B cell (primary cell): ENCODE data around the gene PRM2. TPM values are rescaled to one million over a fixed set of nuclear protein-coding genes. Genes with fewer than 3 reads are reported as not detected.
A peak's percentile ranks its signal among the peaks of the same experiment; 100 is the strongest.

ENCODE experiments used
- ATAC-seq: fragments of 200-7000 bp; cut with Tn5 transposase; one replicate; pipeline ENCODE4 v1.10.0; 2021; ENCODE audit warnings: low read depth, mild to moderate bottlenecking, moderate number of reproducible peaks, moderate library complexity
- CTCF ChIA-PET: fragments of 350-600 bp; sonication (Branson Sonifier 250); formaldehyde crosslinking; loops from one replicate; lab custom pipeline; 2021; ENCODE audit warnings: antibody characterized with exemption, inconsistent platforms; lab: Charles Lee
- POLR2A ChIA-PET: fragments of 350-600 bp; sonication (Branson Sonifier 250); formaldehyde crosslinking; loops from one replicate; lab custom pipeline; 2021; ENCODE audit warnings: antibody characterized with exemption; lab: Charles Lee
- DNase-seq: peaks from one replicate; pipeline ENCODE4 v3.0.0; 2013
- H2AFZ ChIP-seq: 2 replicates; pipeline ENCODE4 v1.6.1; 2012; ENCODE audit warnings: mild to moderate bottlenecking, low read depth, low read length; ENCODE audit not compliant: insufficient read depth, poor library complexity, severe bottlenecking
- H3K27ac ChIP-seq, 2 donors: 1 replicate in 1 of 2; 2 replicates in 1 of 2; pipeline ENCODE4 v1.5.1; 2012 to 2013; ENCODE audit warnings: low read length in 2 of 2, mild to moderate bottlenecking in 2 of 2, moderate library complexity in 1 of 2
- H3K27me3 ChIP-seq, 4 experiments: fragments of 200-600 bp in 1 of 4; sonication (generic) in 1 of 4; replicated peaks in 1 of 4; 1 replicate in 2 of 4; 2 replicates in 2 of 4; pipeline versions ENCODE4 v1.6.1 to v1.7.0; 2013 to 2016; ENCODE audit warnings: low read length in 3 of 4, mild to moderate bottlenecking in 2 of 4, mixed read lengths in 1 of 4, moderate library complexity in 1 of 4; ENCODE audit not compliant: insufficient read depth in 4 of 4, control insufficient read depth in 3 of 4; ENCODE audit errors: control extremely low read depth in 1 of 4
- H3K36me3 ChIP-seq, 2 experiments: replicated peaks in 1 of 2; 1 replicate in 1 of 2; 2 replicates in 1 of 2; pipeline versions ENCODE4 v1.6.1 to v1.7.1; 2013; ENCODE audit warnings: low read length in 1 of 2; ENCODE audit not compliant: insufficient read depth in 2 of 2, control insufficient read depth in 1 of 2; ENCODE audit errors: control extremely low read depth in 1 of 2, extremely low read depth in 1 of 2
- H3K4me1 ChIP-seq, 2 donors: fragments of 200-600 bp in 1 of 2; sonication (generic) in 1 of 2; 1 replicate in 1 of 2; 2 replicates in 1 of 2; pipeline versions ENCODE4 v1.5.1 to v1.6.1; 2013 to 2017; ENCODE audit warnings: low read length in 2 of 2; ENCODE audit not compliant: control insufficient read depth in 2 of 2, insufficient read depth in 2 of 2
- H3K4me2 ChIP-seq: replicated peaks from 2 replicates; pipeline ENCODE3; 2012; ENCODE audit warnings: mild to moderate bottlenecking, low read depth, low read length; ENCODE audit not compliant: poor library complexity, severe bottlenecking
- H3K4me3 ChIP-seq, 5 experiments: fragments of 200-600 bp in 1 of 5; sonication (generic) in 1 of 5; 1 replicate in 3 of 5; 2 replicates in 2 of 5; pipeline versions ENCODE4 v1.5.1 to v1.7.0; 2011 to 2016; ENCODE audit warnings: low read length in 4 of 5, mild to moderate bottlenecking in 4 of 5, low read depth in 2 of 5, control low read depth in 1 of 5, moderate library complexity in 1 of 5; ENCODE audit not compliant: insufficient read depth in 1 of 5; ENCODE audit errors: control extremely low read depth in 1 of 5, extremely low read depth in 1 of 5
- H3K79me2 ChIP-seq: fragments of 200-600 bp; sonication (generic); one replicate; pipeline ENCODE4 v1.6.0; 2016; ENCODE audit warnings: low read length; ENCODE audit not compliant: control insufficient read depth, insufficient read depth
- H3K9ac ChIP-seq: fragments of 200-600 bp; sonication (generic); 2 replicates; pipeline ENCODE4 v1.6.1; 2017; ENCODE audit warnings: mild to moderate bottlenecking, low read length, moderate library complexity
- H3K9me3 ChIP-seq, 3 donors: one replicate each; pipeline versions ENCODE4 v1.6.1 to v1.7.1; 2013; ENCODE audit warnings: low read length in 2 of 3; ENCODE audit not compliant: control insufficient read depth in 2 of 3, insufficient read depth in 1 of 3; ENCODE audit errors: control extremely low read depth in 1 of 3
- H4K20me1 ChIP-seq: 2 replicates; pipeline ENCODE4 v1.6.0; 2012; ENCODE audit warnings: mild to moderate bottlenecking, low read length; ENCODE audit not compliant: insufficient read depth, control insufficient read depth, poor library complexity, severe bottlenecking
- H3K27ac Mint-ChIP-seq: one replicate; pipeline ENCODE4 v1.8.0; 2021; ENCODE audit warnings: mixed read lengths
- H3K27me3 Mint-ChIP-seq: one replicate; pipeline ENCODE4 v1.8.0; 2021; ENCODE audit warnings: mixed read lengths
- H3K4me1 Mint-ChIP-seq: one replicate; pipeline ENCODE4 v1.8.0; 2021; ENCODE audit warnings: mixed read lengths
- H3K4me3 Mint-ChIP-seq: one replicate; pipeline ENCODE4 v1.8.0; 2021; ENCODE audit warnings: mixed read lengths
- H3K9me3 Mint-ChIP-seq: one replicate; pipeline ENCODE4 v1.8.0; 2022; ENCODE audit warnings: mixed read lengths; ENCODE audit not compliant: insufficient read depth
- CTCF ChIP-seq: fragments of 200-600 bp; IDR thresholded peaks from one replicate; pipeline ENCODE4 v1.8.0; 2022; ENCODE audit warnings: antibody characterized with exemption, mild to moderate bottlenecking
- EZH2 ChIP-seq: IDR thresholded peaks from 2 replicates; pipeline ENCODE4 v1.6.1; 2012; ENCODE audit warnings: borderline replicate concordance, low read depth, mild to moderate bottlenecking, moderate library complexity, low read length; ENCODE audit not compliant: insufficient read depth, poor library complexity, severe bottlenecking
- WGBS: methylation state at CpG from one replicate; pipeline ENCODE4 v1.1.5; 2013; ENCODE audit warnings: missing lambda C conversion rate; ENCODE audit not compliant: insufficient coverage; 5-methylcytosine and 5-hydroxymethylcytosine counted together
- intact Hi-C: fragments of 100-400 bp; cut with micrococcal nuclease; formaldehyde crosslinking; loops from one replicate; pipeline ENCODE4 v1.10.0; 2022
- polyA plus RNA-seq: library from polyadenylated mRNA; depleted of rRNA; stranded (reverse); fragments of >200 nt; gene quantifications from 2 replicates; pipeline ENCODE4 v1.2.3, GENCODE V29; 2012
- total RNA-seq, 2 donors: library from RNA; stranded (reverse); fragments of 120-200 nt in 1 of 2; gene quantifications; 1 replicate in 1 of 2; 2 replicates in 1 of 2; pipeline versions ENCODE4 v1.2.3 to v1.2.4, GENCODE V29; 2013 to 2022

Gene PRM2
- total and polyA plus RNA-seq, 2 donors (not counting 1 experiment from before 2014, with no cell fraction given): not detected

DNA sequence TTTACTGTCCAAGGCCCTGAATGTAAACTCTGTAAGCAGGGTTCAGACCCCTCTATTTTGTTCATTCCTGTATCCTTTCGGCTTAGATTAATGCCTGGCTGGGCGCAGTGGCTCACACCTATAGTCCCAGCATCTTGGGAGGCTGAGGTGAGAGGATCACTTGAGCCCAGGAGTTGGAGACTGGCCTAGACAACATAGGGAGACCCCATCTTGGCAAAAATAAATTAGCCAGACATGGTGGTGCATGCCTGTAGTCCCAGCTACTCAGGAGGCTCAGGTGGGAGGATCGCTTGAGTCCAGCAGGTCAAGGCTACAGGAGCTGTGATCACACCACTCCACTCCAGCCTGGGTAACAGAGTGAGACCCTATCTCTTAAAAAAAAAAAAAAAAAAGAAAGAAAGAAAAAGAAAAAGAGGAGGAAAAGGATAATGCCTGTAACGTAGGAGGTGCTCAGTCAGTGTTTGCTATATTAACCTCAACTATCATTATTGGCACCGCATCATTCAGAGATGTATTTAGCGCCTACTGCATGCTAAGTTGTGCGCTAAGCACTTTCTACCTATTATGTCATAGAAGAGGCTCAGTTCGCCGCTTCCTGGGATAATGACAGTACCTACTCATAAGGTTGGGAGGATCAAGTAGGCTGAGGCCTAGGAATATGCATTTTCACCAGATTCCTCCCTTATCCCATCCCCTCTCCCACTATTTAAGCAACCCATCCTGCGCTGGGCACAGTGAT lies 25.3 kb downstream of the PRM2 start:
- Mint-ChIP-seq H3K27me3 (no peaks in the 10 kb centered on the region), H3K4me3 (no peak overlapping the region), H3K27ac (peak overlapping the region; percentile 46), H3K4me1 (peaks cover 40% of the 10 kb centered on the region), H3K9me3 (no peaks in the 10 kb centered on the region)
- no peak overlapping the region for H3K9ac ChIP-seq
- ChIA-PET POLR2A (interaction anchor here (0.7 to 1.4 kb wide), 9 partner anchors 27 to 554 kb away, joined by 3 to 12 read pairs (median 3); partner anchors contain the start of gene RMI2), CTCF (interaction anchor here (0.6 to 1.6 kb wide), 6 partner anchors 26 to 301 kb away, joined by 3 to 5 read pairs (median 4); no protein-coding TSS in a partner anchor)
- no peak overlapping the region for H2AFZ ChIP-seq
- ATAC-seq (no peak), DNase-seq (no peak)
- peaks cover 0 to 3% (median 0%) of the 10 kb centered on the region in 3 donors for H3K9me3 ChIP-seq
- H3K79me2 ChIP-seq: peaks cover 20% of the 10 kb centered on the region
- H3K27me3 ChIP-seq: no peaks in the 10 kb centered on the region
- no peak overlapping the region for H3K4me3 ChIP-seq
- intact Hi-C loops: loop anchor here (10.0 kb wide), 2 partner anchors 434 to 664 kb away; partner anchors contain the start of gene GSPT1
- 100% methylated on average over 1 of the region's 10 CpGs for WGBS
- no peak overlapping the region for H3K27ac ChIP-seq
- H3K4me1 ChIP-seq: peaks cover 26 to 31% of the 10 kb centered on the region in 2 donors
- peaks cover 2 to 17% of the 10 kb centered on the region in 2 experiments for H3K36me3 ChIP-seq
- peaks cover 50% of the 10 kb centered on the region for H4K20me1 ChIP-seq
- no peak overlapping the region for H3K4me2 ChIP-seq
- TF ChIP-seq EZH2 (no peak), CTCF (no peak)
